GM19023 (cell line): Measurements from ENCODE around the gene DOCK1.

Experiments used
- ATAC-seq: cut with Tn5 transposase; IDR thresholded peaks from one replicate; pipeline ENCODE4 v1.9.1; 2021; ENCODE audit warnings: mild to moderate bottlenecking, moderate library complexity; ENCODE audit not compliant: unreplicated experiment

The DOCK1 gene

GRCh38 chr10:127071126-127071525, 165.9 kb downstream of the DOCK1 start:
- ATAC-seq = no peak

GRCh38 chr10:127073666-127074065, 168.4 kb downstream of the DOCK1 start:
- ATAC-seq = no peak

- no peak for ATAC-seq
Observed at GRCh38 chr10:127079392-127079791, 174.2 kb downstream of the DOCK1 start.

- ATAC-seq = no peak
Observed at GRCh38 chr10:127080317-127080716, 175.1 kb downstream of the DOCK1 start.

GRCh38 chr10:127081851-127082345, 176.7 kb downstream of the DOCK1 start:
- no peak for ATAC-seq

- no peak for ATAC-seq
Observed at GRCh38 chr10:127082651-127083050, 177.4 kb downstream of the DOCK1 start.

- ATAC-seq = no peak
Observed at GRCh38 chr10:127085957-127086356, 180.7 kb downstream of the DOCK1 start.

- no peak for ATAC-seq
Observed at GRCh38 chr10:127088908-127089307, 183.7 kb downstream of the DOCK1 start.

- no peak for ATAC-seq
Observed at GRCh38 chr10:127089446-127089845, 184.2 kb downstream of the DOCK1 start.

- ATAC-seq = no peak
Observed at GRCh38 chr10:127090138-127090537, 184.9 kb downstream of the DOCK1 start.

- no peak for ATAC-seq
Observed at GRCh38 chr10:127091354-127091753, 186.1 kb downstream of the DOCK1 start.

GRCh38 chr10:127092916-127093315, 187.7 kb downstream of the DOCK1 start:
- ATAC-seq = no peak

GRCh38 chr10:127094984-127095383, 189.8 kb downstream of the DOCK1 start:
- no peak for ATAC-seq

GRCh38 chr10:127100983-127101615, 195.9 kb downstream of the DOCK1 start:
- no peak for ATAC-seq

GRCh38 chr10:127102176-127102575, 196.9 kb downstream of the DOCK1 start:
- ATAC-seq = no peak

- no peak for ATAC-seq
Observed at GRCh38 chr10:127115100-127115499, 209.9 kb downstream of the DOCK1 start.

- ATAC-seq = no peak
Observed at GRCh38 chr10:127117125-127117524, 211.9 kb downstream of the DOCK1 start.

GRCh38 chr10:127118034-127118433, 212.8 kb downstream of the DOCK1 start:
- ATAC-seq = no peak

GRCh38 chr10:127119936-127120335, 214.7 kb downstream of the DOCK1 start:
- ATAC-seq = no peak

GRCh38 chr10:127122831-127123230, 217.6 kb downstream of the DOCK1 start:
- ATAC-seq = no peak

- no peak for ATAC-seq
Observed at GRCh38 chr10:127123626-127124025, 218.4 kb downstream of the DOCK1 start.

- no peak for ATAC-seq
Observed at GRCh38 chr10:127125331-127125730, 220.1 kb downstream of the DOCK1 start.

- no peak for ATAC-seq
Observed at GRCh38 chr10:127127822-127128221, 222.6 kb downstream of the DOCK1 start.
